Effector CD8-positive, alpha-beta T cell (primary cell): ENCODE results near the gene GRAP2.
A peak's percentile ranks its signal among the peaks of the same experiment; 100 is the strongest.
"Not testable (repeated sequence)": the region's sequence is repeated elsewhere in the genome, so short reads cannot be mapped to it uniquely, and the experiment has no call there.

Experiments
- DNase-seq: peaks from one replicate; lab custom pipeline; 2025; lab: John Stamatoyannopoulos, UW
- total RNA-seq, 4 experiments: gene quantifications; one replicate each; lab custom pipeline; 2026; lab: John Stamatoyannopoulos, UW

GRAP2 gene
- total RNA-seq, result 96.3 to 271 (median 188) reads per million in 4 experiments

DNA sequence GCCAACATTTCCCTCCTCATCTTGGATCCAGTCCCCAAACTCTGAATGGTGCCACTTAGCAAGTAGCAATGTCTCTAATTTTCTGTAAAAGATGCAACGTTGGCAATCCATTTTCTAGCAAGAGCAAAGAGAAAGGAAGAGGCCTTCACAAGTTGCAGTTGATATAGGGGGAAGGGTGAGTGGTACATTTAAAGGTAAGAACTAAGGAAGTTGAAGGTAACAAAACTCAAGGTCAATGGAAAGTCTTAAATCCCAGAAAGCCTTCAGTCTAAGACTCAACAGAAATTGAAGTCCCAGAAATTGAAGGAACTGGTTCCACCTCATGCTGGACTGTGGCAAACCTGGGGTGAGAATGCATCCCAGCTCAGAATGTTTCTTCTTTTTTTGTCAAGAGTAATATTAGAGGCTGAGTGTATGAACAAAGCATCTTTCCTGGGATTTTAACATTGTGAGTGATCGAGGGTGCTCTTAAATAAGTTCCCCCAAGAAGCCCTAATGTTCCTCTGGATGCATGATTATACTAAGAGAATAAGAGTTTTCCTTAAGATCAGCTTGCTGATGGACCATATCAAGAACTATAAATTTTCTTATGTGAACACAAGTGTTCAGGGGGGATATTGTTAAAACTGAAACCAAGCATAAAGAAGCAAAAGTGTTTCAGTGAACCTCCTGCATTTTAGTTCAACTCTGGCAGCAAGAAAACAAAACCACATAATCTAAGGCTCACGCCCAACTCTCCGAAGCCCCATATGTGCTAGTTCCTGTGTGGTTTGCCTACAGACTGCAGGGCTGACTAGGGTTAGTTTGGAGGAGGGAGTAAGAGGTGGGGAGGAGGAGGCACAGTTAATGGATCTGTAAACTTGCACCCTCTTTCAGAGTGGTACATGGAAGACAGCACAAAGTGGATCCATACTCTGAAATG is at the start of gene GRAP2:
Gene GRAP2 (plus strand): TSS at position 779 of the 922 bp plus-strand sequence. CDS start 46,023 bp downstream, outside the sequence.
- peak; percentile 41 for DNase-seq

DNA sequence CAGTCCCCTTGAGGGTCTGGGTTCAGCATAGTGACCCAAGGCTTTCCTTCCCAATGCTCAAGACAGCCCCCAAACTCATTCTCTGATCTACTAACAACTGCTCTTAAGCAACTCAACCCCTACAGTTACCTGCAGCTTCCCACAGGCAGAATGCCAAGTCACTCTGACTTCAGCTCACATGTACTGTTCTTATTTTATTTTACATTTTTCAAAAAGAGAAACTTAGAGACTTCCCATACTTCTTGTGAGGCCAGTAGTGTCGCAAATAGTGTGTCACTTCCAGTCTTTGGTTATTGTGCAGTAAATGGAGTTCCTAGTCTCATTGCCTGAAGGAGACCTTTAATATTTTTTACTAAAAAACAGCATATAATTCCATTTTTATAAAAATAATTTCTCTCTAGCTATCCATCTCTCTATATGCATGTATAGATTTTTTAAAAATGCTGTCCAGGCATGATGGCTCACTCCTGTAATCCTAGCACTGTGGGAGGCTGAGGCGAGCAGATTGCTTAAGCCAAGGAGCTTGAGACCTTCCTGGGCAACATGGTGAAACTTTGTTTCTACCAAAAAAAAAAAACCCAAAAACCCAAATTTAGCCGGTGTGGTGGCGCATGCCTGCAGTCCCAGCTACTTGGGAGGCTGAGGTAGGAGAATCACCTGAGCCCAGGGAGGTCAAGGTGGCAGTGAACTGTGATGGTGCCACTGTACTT is 49.1 kb upstream of the GRAP2 start:
- DNase-seq, result no peak

GRCh38 chr22:39852799-39853198 is 48.1 kb upstream of the GRAP2 start:
- DNase-seq, result no peak

- DNase-seq, result no peak
Measured at GRCh38 chr22:39856588-39856987, 44.3 kb upstream of the GRAP2 start.

DNA sequence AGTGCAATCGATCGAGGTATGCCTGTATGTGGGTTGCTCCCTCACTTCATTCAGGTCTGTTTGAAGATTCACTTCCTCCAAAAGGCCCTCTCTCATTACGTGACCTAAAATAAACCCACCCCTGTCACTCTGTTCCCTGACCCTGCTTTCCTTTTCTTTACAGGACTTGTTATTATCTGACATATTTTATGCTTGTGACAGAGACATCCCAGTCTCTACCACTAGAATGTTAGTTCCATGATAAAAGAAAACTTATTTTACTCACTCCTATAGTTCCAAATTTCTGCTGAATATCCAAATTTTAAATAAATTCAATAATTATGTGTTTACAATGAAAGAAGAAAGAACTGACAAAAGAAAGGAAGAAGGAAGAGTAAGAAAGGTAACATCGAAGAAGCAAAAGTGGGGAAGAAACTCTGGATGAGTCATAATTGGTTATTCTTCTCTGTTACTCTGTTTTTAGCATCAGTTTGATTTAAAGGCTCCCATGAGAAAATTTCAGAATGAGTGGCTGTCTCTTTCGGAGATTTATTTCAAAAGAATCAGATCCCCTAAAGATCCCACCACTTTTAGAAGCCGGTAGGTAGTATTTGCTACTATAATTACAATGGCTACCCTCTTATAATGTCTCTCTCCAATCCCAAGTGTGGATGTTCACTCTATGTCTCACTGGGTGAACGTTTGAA is 40.8 kb upstream of the GRAP2 start:
- DNase-seq, result no peak

DNA sequence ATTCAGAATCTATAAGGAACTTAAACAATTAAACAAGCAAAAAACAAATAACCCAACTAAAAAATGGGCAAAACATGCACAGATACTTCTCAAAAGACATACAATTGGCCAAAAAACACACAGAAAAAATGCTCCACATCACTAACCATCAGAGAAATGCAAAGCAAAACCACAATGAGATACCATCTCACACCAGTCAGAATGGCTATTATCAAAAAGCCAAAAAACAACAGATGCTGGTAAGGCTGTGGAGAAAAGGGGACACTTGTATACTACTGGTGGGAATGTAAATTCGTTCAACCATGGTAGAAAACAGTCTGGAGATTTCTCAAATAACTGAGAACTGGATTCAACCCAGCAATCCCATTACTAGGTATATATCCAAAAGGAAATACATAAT is 32.1 kb upstream of the GRAP2 start:
- DNase-seq, result no peak

DNA sequence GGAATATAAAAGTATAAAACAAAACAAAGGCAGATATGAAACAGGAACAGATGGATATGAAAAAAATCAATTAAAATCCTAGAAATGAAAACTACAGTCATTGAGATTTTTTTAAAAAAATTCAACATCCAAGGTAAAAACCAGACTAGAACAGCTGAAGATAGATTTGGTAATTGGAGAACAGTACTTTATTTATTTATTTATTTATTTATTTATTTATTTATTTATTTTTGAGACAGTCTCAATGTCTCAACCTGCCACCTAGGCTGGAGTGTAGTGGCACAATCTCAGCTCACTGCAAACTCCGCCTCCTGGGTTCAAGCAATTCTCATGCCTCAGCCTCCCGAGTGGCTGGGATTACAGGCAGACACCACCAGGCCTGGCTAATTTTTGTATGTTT is 31.1 kb upstream of the GRAP2 start:
- DNase-seq, result not testable (repeated sequence)

DNA sequence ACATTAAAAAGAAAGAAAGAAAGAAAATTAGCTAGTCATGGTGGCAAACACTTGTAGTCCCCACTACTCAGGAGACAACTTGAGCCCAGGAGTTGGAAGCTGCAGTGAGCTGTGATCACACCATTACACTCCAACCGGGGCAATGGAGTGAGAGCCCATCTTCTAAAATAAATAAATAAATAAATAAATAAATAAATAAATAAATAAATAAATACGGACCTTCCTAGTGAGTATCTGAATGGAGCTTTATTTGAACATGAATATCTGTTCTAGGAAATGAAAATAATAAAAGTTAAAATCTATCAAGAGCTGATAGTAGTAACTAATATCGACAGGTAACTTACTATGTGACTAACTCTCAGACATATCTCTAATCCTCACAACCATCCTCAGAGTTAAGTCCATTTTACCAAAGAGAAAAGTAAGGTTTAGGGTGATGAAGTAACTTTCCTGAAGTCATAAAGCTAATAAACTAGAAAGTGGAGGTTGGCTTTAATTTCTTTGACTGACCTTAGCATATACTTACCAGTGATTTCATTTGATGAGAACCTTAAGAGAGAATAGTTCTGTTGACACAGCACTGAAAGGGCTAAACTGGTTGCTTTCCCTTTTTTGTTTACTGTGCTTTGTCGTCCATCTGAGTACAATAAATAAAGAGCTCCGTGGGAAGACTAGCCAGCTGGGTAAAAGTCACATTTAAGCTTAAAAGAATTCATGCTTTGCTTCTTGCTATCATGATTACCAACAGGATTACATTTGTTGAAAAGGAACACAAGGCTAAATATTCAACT is 29.7 kb upstream of the GRAP2 start:
- DNase-seq, result no peak

- DNase-seq, result no peak
Measured at GRCh38 chr22:39872548-39872947, 28.3 kb upstream of the GRAP2 start.

DNA sequence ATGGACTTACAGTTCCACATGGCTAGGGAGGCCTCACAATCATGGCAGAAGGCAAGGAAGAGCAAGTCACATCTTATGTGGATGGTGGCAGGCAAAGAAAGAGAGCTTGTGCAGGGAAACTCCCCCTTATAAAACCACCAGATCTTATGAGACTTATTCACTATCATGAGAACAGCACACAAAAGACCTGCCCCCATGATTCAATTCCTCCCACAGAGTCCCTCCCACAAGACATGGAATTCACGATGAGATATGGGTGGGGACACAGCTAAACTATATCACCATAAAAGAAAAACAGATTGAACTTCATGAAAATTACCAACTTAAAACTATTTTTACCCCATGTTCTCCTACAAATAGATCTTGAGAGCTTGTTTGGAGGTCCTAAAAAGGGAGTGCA is 26.9 kb upstream of the GRAP2 start:
- no peak for DNase-seq

- not testable (repeated sequence) for DNase-seq
Measured at GRCh38 chr22:39875176-39875885, 25.6 kb upstream of the GRAP2 start.

DNA sequence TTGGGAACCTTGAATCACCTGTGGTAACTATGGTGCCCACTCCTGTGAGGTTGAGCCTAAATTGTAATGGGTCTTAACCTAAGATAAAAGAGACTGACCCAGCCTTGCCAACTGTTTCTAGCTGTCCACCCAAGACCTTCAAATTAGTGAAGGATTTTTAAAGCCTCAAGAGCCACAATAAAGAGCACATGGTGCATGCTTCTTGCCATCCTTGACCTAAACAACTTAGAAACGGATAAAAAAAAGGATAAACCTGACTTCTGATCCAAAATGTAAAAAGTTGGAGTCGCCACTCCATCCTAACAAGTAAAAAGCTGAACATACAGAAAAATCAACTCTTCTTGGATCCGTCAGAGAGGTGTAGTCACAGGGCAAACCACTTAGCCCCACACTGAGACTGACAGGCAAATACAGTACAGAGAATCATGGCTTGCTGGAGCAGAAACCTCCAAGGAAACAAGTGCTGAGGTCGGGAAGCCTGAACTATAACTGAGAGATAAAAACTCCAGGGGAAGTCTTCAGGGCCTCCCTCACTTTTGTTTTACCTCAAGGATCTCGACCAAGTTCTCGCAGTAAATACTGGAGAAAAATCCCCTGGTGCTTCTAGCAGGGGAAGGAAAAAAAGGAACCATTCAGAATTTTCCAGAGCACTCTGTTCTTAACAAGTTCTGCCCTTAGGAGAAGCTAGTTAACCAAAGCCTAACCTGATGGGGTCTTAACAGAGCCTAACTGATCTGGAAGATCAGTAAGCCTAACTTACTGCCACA is 23.6 kb upstream of the GRAP2 start:
- DNase-seq, result no peak

DNA sequence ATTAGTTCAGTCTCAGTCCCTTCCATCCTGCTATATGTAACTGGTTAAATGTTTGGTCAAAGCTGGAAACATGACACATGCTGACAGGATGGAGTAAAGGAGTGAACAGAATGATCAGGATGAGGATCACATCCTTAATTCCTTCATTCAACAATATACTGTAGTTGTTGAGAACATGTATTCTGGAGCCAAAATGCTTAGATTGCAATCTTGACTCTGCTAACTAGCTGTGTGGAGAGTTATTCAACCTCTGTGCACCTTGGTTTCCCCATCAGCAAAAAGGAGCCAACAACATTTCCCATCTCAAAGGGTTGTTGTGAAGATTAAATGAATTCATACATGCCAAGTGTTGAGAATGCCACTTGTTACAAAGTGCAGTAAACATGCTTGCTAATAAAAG is 20.2 kb upstream of the GRAP2 start:
- no peak for DNase-seq

GRCh38 chr22:39883057-39883456 is 17.8 kb upstream of the GRAP2 start:
- no peak for DNase-seq

GRCh38 chr22:39889924-39890323 is 11.0 kb upstream of the GRAP2 start:
- not testable (repeated sequence) for DNase-seq

- DNase-seq, result no peak
Measured at GRCh38 chr22:39893526-39893925, 7.4 kb upstream of the GRAP2 start, which contains the start of gene ENTHD1. Gene ENTHD1 (minus strand): TSS chr22:39893760. CDS start chr22:39887748, 6,012 bp downstream.

- no peak for DNase-seq
Measured at GRCh38 chr22:39894554-39895092, 6.3 kb upstream of the GRAP2 start.

DNA sequence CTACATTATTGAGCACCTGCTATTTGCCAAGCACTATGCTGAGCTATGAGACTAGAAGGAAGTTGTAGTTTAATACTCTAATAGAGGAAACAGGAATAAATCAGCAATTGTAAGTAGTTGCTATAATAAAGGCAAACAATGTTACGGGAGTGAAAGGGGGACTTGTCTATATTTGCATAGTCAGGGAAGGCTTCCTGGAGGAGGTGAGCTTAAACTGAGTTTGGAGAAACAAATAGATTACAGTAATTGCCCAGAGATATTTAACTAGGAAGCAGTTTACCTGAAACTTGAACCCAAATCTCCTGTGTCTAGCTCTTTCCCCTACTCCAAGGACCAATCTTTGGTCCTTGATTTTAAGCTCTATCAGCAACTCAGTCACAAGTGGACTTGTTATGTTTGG is 5.2 kb upstream of the GRAP2 start:
- DNase-seq, result no peak

DNA sequence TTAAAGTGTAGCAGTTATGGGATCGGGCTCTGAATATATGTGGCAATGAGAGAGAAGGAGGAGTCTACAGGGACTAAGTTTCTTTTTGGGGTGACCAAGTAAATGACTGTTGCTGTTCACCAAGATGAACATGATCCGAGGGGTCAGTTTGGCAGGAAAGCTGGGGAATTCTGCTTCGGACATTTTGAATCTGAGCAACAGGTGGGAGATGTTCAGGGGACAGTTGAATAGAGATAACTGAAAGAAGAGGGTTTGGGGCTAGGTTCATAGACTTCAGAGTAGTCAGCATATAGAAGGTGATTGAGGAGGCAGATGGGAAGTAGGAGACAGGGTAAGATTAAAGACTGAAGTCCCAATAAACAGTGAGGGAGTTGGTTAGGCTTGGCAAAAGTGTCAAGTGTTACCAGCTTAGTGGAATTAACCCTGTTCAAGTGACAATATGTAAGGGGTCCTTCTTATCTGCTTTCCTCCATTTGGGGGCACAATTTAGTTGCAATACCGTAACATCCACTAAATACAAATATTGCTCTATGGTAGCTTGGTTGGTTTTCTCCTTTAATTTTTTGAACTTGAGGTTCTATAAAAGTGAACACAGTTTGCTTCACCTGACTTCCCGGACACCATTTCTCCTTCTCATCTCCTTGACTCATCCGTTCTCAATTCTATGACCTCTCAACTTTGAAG is 4.4 kb upstream of the GRAP2 start:
- DNase-seq, result no peak
